GM19193 (cell line): ENCODE results near the gene SNX19.

Source experiments
- POLR2A ChIP-seq: IDR thresholded peaks from 4 replicates; pipeline ENCODE4 v1.6.1; 2011; ENCODE audit not compliant: insufficient read depth, insufficient read length; ENCODE audit errors: extremely low read depth

The SNX19 gene

DNA sequence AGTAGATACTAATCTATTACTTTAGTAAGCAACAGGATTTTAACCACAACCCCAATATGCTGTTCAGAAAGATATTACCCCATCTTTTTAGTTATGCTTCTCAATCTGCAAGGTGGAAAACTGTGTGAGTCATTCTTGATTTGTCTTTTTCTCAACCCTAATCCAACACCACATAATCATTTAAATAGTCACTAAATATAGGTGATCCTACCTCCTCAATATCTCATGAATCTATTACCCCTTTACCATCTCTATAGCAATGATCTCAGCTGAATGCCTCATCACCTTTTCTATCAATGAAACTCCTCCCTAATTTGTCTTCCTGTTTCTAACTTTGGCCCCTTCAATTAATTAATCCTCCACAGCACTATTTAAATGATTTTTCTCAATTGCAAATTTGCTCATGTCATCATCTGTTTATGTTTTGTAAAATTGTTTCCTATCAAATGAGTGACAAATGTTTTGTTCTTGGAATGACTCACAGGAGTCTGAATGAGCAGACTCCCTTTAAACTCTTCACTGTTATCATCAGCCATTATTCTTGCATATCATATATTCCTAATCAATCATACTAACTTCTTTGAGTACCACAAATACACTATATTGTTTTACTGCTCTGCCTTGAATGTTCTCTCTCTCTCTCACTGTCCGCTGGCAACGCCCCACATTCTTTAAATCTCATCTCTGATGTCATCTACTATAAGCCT is 26.1 kb downstream of the SNX19 start:
- TF ChIP-seq POLR2A, result no peak

DNA sequence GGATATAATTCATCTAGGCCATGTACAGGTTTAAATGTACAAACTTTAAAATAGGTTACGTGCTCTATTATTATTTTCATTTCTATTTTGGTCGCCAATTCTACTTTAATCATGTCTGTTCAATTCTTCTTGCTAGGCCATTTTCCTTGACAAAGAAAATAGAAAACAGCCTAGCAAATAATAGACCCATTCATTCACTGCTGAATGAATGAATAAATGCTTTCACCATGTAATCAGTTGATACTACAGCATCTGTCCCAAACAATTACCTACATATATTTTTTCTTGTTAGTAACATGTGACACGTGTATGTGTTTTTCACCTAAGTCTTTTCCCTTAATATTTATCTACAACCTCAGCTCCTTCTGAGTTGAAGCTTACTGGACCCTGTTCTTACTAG is 27.5 kb downstream of the SNX19 start:
- no peak for TF ChIP-seq POLR2A

DNA sequence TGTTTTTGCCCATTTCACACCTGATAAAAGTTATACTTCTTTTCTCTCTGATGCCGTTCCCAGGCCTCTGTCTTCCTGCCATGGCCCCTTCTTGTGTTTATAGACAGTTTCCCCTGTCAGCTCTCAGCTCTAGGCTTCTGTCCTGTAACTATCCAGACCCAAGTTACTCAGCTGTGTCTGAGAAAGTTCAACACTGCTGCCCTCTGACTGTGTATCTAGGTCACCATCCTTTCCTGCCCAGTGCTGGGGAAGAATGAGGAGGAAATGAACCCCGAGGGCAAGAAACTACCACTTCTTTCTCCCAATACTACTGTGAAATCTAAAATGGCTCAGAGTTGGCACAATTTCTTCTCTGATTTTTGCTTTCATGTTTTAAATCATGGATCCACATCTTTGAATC is 29.6 kb downstream of the SNX19 start:
- TF ChIP-seq POLR2A, result no peak

DNA sequence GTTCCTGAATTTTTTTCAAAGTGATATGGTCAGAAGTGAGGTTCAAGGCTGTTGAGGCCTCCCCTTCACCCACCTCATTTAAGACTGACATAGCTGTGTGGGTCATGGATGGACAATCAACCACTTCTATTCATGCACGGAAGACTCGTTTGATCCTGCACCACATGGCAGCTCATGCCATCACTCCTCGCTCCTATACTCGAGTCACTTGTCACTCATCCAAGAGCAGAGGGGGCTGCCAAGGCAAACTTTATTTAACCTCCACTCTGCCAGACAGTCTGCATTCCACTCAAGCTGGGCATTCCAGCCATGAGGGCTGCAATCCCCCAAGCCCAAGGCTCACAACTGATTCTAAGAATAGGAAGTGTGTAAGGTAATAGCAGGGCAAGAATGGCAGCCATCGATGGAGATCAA is 34.1 kb downstream of the SNX19 start:
- TF ChIP-seq POLR2A, result no peak

DNA sequence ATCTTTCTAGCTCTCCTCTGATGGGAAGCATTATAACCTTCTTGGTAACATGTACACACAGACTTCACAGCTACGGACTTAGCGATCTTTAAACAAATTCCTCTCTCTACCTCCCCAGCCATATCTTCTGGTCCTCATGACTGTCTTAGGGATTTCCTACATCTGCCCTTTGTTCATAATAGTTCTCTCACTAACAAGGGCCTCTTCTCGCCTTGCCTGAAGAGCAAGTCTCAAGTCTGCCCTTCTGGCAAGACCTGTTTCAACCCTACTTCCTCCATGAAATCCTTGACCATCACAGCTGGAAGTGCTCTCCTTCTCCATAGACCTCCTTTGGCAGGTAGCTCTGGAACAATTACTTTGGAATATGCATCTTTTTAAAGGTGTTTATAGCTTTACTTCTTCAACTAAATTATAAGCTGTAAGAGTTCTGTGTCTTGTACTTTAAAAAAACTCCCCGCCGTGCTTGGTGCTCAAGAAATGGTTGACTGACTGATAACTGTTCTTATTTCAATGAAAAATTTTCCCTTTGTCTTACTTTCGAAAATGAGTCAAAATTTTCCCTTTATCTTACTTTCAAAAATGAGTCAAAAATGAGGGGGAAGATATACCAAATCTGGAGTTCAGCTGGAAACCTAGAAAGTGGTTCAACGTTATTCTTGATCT is 34.7 kb downstream of the SNX19 start:
- no peak for TF ChIP-seq POLR2A

DNA sequence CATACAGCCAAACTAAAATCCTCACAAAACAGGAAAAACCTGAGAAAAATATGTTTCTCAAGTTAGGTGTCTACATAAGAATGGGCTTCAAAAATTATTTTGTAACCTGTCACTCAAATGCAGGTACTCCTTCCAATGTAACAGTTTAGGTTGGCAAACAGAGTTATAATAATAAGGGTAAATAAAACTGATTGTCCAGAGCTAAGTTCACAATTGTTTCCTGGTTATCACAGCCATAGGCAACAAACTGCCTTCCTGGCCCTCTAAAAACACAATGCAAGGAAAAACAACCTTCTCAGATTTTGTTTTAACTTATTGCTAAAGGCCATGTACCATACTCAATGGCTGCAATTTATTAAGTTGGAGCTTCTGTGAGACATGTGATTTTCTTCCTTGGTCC is 36.4 kb downstream of the SNX19 start:
- no peak for TF ChIP-seq POLR2A

DNA sequence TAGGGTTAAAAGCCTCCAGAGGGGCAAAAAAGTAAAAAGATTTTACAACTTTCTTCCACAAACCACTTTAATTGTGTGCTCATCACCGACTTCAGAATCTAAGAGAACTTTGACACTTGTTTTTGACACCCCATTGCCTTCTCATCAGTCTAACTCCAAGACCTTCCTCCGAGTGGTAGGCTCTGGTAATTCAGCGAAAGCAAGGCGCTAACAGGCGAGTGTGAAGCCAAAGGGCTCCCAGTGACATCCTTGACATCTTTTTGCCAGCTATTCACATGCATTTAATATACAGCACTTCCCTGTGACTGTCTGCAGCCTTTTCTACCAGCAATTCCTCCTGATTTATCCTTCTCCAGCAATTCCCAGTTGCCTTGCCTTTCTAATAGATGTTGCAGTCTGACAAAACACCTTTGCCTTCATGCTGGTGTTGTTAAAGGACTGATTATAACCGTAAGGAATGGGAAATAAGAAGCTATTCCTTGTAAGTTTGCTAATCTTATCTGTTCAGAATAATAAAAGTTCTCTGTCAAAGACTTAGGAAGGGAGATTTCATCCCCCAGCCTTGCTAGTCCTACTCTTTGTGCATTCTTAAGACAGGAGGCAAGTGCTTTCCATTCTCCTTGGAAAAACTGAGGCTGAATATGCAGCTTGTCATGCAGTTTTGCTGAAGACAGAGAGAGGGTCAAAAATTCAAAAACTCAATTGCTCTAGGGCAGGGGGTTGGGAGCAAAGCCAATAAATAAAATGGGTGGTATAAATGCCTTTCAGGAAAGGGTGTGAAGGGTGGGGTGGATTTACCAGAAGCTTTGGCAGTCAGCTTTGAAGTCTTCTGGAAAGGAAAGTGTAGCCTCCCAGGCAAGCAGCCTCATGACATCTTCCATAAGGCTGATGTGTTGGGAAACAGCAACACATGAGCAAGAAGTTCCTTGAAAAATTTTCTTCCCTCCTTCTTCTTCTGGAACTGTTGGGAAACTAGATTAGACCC is 39.1 kb downstream of the SNX19 start:
- no peak for TF ChIP-seq POLR2A

DNA sequence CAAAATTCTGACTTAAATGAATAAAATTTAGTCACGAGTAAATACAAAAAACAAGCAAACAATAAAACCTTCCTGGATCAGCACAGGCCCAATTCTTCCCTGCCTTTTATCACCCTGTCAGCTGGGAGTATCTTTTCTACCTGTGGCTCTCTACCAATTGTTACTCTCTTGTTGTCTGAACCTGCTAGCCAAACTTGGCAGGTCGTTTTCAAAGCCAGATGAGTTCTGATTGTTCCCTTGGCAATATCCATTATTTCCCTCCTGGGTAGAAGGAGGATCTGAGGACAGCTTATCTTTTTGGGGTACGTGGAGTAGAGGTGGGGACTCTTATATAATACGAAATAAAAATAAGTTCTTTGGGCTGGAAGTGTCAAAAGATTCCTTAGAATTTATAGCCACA is 40.2 kb downstream of the SNX19 start:
- no peak for TF ChIP-seq POLR2A

DNA sequence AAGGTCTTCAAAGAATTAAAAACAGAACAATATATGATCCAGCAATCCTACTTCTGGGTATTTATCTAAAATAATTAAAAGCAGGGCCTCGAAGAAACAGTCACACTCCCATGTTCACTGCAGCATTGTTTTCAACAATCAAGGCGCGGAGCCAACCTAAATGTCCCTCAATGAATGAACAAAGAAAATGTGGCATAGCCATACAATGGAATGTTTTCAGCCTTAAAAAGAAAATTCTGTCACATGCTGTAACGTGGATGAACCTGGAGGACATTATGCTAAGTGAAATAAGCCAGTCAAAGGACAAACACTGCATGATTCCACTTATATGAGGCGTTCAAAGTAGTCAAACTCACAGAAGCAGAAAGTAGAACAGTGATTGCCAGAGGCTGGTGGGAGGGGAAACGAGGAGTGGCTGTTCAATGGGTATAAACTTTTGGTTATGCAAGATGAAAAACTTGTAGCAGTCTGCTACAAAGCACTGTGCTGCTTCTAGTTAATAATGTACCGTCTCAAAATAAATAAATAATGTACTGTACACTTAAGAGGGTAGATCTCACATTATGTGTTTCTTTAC is 41.2 kb downstream of the SNX19 start:
- TF ChIP-seq POLR2A, result no peak

DNA sequence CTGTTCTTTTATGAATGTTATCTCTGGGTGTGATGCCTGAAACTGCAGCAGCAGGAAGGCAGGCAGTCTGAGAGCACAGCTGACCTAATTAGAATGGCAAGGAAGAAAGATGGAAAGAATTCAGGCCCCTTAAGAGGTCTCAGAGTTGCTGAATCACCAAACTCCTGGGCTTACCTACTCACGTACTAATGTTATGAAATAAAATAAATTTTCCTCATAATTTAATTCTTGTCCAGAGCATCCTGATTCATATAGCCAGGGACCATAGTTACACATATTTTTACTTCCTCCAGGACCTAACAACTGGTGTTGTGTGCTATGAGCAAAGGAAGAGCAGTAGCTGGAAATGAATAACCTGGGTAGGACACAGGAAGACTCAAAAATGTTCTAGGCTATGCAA is 41.9 kb downstream of the SNX19 start:
- no peak for TF ChIP-seq POLR2A

DNA sequence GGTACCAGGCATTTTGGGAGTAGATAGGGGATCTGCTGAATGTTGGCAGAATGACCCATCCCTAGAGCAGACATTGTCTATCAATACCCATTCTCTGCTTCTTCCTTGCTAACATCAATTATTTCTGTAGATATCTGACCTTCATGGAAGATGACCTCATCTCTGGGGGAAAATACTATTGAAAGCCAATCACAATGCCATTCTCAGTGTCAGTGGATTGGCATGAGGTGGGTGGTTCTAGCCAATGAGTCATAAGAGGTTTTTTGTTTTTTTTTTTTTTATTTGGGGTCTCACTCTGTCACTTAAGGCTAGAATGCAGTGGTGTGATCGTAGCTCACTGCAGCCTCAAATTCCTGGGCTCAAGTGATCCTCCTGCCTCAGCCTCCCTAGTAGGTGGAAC is 42.5 kb downstream of the SNX19 start:
- TF ChIP-seq POLR2A, result no peak

DNA sequence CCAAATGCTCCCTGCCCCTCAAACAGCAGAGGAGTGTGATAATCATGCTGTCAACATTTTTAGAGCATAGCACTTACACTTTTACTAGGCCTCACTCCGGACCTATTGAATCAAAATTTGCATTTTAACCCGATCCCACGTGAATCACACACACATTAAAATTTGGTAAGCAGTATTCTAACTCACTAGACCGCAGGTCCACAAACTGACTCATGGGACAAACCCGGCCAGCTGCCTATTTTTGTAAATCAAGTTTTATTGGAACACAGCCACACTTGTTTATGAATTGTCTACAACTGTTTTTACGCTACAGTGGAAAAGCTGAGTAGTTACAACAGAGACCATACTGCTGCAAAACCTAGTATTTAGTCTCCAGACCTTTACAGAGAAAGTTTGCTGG is 43.3 kb downstream of the SNX19 start:
- no peak for TF ChIP-seq POLR2A

DNA sequence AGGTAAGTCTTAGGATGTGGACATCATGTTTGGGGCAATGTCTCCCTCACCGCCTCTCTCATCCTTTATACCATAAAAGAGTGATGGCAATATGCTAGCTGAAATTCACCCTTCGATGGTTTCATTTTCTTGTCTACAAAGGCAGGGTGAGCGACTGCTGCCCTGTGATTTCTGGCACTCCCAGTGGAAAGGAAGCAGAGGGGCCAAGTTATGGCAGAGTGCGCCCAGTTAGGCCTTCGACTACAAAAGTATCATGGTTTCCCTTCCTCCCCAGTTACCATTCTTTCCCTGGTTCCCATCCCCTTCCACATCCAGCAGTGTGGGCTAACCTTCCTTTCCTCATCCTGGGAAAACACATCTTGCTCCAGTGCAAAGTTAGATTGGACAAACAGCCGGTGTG is 43.8 kb downstream of the SNX19 start:
- no peak for TF ChIP-seq POLR2A

DNA sequence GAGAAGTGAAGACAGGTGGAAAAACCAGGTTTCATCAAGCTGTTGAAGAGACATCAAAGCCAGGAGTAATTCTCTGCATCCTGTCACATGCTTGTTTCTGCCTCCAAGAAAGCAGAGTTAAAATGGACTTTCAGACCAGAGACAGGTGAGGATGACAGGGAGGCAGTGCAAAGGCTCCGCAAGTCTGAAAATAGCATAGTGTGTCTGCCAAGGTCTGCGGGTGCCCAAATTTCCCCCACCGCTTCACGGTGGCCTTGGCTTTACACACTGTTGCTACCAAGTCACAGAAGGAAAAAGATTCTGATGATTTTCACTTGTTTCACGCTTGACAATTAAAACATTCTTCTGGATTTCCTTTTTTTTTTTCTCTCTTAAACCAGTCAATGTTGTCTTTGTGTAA is 44.2 kb downstream of the SNX19 start:
- no peak for TF ChIP-seq POLR2A

DNA sequence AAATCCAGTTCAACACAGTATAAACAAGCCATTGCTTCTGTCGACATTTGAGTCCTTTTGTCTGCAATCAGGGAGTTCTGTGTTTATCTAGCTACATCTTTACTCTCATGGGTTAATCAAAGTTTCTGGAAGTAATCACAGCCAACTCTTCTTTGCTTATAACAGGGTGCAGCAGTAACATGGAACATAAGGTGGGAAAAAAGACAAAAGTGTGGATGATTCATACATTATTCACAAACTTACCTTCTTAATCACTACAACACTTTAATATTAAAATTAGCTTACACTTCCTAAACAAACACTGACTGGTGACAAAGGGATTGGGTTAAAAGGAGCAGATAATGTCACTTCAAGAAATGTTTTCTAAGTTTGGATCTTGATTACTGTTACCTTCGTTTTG is 44.7 kb downstream of the SNX19 start:
- TF ChIP-seq POLR2A, result no peak
